Measurements from ENCODE around the gene ZNF530.

- TF ChIP-seq CTCF (IDR thresholded peaks at IDR 0.05) (no peak), POLR2A (IDR thresholded peaks at IDR 0.05) (no peak), POLR2AphosphoS5 (IDR thresholded peaks at IDR 0.05) (no peak)
Measured at GRCh38 chr19:57560049-57560491, 39.6 kb upstream of the ZNF530 start.
